CD4-positive, alpha-beta T cell treated with Interleukin-2 at 100 ng/mL for 4 hours (primary cell): ENCODE results near the gene ZNF829.

Source experiments
- DNase-seq: peaks from one replicate; pipeline ENCODE4 v3.0.0-alpha.2; 2020; ENCODE audit warnings: low spot score

Gene ZNF829

GRCh38 chr19:36915992-36916830 lies at the start of gene ZNF829, which contains the start of gene ZNF568:
TSS of gene ZNF829 (minus strand) at chr19:36916291. CDS start at chr19:36915167, 1,124 bp downstream.
TSS of gene ZNF568 (plus strand) at chr19:36916332. CDS start at chr19:36922771, 6,439 bp downstream.
- DNase-seq = peak; percentile 93

DNA sequence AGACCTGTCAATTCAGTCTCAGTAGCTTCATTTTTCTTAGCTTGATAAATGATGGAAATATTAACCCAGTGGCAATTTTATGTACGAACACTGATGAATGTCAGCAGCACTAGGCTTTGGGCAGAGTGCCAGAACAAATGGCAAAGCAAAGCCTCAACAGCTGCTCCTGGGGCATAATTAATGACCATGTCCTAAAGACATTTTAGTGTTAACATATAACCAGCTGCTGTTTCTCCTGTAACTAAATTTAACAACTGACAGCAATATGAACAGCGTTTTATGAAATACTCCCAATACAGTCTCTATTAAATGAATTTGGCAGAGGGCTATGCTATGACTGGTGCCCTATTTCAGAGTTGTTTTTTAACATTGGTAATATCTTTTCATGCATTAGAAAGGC lies 47.2 kb upstream of the ZNF829 start:
- no peak for DNase-seq

GRCh38 chr19:36962346-36962745 lies 46.3 kb upstream of the ZNF829 start:
- no peak for DNase-seq

DNA sequence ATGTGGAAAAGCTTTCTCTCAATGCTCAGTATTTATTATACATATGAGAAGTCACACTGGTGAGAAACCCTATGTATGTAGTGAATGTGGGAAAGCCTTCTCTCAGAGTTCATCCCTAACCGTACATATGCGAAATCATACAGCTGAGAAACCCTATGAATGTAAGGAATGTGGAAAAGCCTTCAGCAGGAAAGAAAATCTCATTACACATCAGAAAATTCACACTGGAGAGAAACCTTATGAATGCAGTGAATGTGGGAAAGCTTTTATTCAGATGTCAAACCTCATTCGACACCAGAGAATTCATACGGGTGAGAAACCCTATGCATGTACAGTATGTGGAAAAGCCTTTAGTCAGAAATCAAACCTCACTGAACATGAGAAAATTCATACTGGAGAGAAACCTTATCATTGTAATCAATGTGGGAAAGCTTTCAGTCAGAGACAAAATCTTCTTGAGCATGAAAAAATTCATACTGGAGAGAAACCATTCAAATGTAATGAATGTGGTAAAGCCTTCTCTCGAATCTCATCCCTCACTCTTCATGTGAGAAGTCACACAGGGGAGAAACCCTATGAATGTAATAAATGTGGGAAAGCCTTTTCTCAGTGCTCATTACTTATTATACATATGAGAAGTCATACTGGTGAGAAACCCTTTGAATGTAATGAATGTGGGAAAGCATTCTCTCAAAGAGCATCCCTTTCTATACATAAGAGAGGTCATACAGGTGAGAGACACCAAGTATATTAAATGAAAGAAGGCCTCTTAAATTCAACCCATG lies 34.4 kb upstream of the ZNF829 start:
- DNase-seq = no peak

- no peak for DNase-seq
Measured at GRCh38 chr19:36939153-36939552, 23.1 kb upstream of the ZNF829 start.

- no peak for DNase-seq
Measured at GRCh38 chr19:36931684-36932083, 15.6 kb upstream of the ZNF829 start.

DNA sequence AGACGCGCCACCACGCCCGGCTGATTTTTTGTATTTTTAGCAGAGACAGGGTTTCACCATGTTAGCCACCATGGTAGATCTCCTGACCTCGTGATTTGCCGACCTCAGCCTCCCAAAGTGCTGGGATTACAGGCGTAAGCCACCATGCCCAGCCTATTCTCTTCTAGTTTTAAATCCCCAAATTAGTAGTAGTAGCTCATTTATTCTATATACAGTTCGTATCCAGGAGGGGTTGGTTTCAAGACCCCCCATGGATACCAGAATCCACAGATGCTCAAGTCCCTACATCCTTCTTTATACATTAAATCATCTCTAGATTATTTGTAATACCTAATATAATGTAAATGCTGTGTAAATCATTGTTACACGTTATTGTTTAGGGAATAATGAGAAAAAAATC lies 2.0 kb upstream of the ZNF829 start:
- DNase-seq = no peak

DNA sequence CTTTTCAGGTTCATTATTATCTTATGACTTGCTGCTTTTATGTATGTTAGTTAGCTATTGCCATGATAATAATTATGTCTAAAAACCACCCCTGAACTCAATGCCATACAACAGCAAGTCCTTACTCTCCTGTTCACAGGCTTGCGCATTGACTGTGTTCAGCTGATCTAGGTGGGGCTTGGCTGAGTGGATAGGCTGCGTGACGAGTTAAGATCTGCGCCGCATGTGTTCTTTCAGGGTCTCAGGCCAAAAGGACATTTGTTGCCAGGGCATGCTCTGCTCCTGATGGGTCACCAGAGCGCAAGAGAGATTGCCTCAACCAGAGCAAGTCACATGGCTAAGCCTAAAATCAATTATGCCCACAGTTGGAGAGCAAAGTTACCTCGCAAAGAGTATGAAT lies 900 bp upstream of the ZNF829 start:
- DNase-seq = no peak

- no peak for DNase-seq
Measured at GRCh38 chr19:36898422-36898821, 17.7 kb downstream of the ZNF829 start.

GRCh38 chr19:36894849-36895383 lies 21.2 kb downstream of the ZNF829 start:
- DNase-seq = no peak

DNA sequence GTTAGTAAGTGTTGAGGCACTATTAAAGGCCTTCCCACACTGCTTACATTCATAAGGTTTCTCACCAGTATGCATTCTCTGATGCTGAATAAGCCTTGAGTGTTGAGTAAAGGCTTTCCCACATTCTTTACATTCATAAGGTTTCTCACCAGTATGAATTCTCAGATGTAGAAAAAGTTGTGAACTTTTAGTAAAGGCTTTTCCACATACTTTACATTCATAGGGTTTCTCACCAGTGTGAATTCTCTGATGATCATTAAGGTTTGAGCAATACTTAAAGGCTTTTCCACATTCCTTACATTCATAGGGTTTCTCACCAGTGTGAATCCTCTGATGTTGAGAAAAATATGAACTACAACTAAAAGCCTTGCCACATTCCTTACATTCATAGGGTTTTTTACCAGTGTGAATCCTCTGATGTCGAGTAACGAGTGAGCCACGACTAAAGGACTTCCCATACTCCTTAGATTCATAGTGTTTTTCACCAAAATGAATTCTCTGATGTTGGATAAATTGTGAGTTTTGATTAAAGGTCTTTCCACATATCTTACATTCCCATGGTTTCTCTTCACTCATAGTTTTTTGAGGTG lies 24.2 kb downstream of the ZNF829 start:
- no peak for DNase-seq

DNA sequence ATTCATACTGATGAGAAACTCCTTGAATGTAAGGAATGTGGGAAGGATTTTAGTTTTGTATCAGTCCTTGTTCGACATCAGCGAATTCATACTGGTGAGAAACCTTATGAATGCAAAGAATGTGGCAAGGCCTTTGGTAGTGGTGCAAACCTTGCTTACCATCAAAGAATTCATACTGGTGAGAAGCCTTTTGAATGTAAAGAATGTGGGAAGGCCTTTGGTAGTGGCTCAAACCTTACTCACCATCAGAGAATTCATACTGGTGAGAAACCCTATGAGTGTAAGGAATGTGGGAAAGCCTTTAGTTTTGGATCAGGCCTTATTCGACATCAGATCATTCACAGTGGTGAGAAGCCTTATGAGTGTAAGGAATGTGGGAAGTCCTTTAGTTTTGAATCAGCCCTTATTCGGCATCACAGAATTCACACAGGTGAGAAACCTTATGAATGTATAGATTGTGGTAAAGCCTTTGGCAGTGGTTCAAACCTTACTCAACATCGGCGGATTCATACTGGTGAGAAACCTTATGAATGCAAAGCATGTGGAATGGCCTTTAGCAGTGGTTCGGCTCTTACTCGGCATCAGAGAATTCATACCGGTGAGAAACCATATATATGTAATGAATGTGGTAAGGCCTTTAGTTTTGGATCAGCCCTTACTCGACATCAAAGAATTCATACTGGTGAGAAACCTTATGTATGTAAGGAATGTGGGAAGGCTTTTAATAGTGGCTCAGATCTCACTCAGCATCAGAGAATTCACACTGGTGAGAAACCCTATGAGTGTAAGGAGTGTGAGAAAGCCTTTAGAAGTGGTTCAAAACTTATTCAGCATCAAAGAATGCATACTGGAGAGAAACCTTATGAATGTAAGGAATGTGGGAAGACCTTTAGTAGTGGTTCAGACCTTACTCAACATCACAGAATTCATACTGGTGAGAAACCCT lies 38.8 kb downstream of the ZNF829 start:
- no peak for DNase-seq

DNA sequence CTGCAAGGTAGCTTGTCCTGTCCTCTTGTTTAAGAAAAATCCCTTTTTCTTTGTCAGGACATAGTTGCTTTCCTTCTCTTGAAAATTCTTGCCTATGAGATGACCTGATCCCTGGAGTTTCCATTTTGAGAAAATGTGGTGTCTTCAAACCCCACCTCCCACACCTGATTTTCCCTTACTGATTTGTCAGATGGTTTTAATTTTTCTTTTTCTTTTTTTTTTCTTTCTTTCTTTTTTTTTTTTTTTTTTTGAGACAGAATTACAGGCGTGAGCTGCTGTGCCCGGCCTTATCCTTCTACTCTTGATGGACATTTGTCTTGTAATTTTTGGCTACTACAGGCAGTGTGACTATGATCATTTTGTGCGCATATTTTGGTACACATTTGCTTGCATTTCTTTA lies 64.2 kb downstream of the ZNF829 start:
- no peak for DNase-seq

GRCh38 chr19:36850559-36851442 lies 65.3 kb downstream of the ZNF829 start, which contains the start of gene ZNF345:
TSS of gene ZNF345 (plus strand) at chr19:36850876. CDS start at chr19:36876831, 25,955 bp downstream.
- peak; percentile 91 for DNase-seq

GRCh38 chr19:36849701-36850558 lies 66.2 kb downstream of the ZNF829 start:
- peak; percentile 89 for DNase-seq

DNA sequence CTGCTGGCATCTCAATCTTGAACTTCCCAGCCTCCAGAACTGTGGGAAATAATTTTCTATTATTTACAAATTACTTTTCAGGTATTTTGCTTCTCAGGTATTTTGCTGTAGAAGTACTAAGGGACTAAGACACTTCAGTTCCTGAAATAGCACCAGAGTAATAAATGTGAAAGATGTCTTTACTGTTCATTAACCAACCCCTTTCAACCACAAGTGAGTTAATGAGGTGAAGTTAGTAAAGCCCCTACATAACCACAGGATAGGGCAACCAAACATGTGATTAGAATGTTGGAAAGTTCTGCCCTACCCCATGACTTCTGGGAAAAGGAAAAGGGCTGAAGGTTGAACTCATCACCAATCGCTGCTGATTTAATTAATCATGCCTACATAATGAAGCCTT lies 68.1 kb downstream of the ZNF829 start:
- no peak for DNase-seq

GRCh38 chr19:36838784-36839324 lies 77.2 kb downstream of the ZNF829 start:
- DNase-seq = no peak
